Smooth muscle cell (in vitro differentiated cells): ENCODE results near the gene FGFR3. TPM values are rescaled to one million over a fixed set of nuclear protein-coding genes. Genes with fewer than 3 reads are reported as not detected.

Experiments used
- DNase-seq: peaks from one replicate; lab custom pipeline; 2025; ENCODE audit not compliant: unreplicated experiment; lab: John Stamatoyannopoulos, UW
- H2AFZ ChIP-seq: fragments of 200-600 bp; sonication (generic); 2 replicates; pipeline ENCODE4 v1.6.0; 2016; ENCODE audit warnings: antibody characterized with exemption, low read depth, mild to moderate bottlenecking
- H3F3A ChIP-seq: fragments of 200-600 bp; sonication (generic); 2 replicates; pipeline ENCODE4 v1.6.0; 2017; ENCODE audit warnings: antibody characterized with exemption, low read depth
- H3K27ac ChIP-seq: fragments of 200-600 bp; sonication (generic); 2 replicates; pipeline ENCODE4 v1.5.1; 2016; ENCODE audit warnings: low read depth, mild to moderate bottlenecking
- H3K27me3 ChIP-seq: fragments of 200-600 bp; sonication (generic); 2 replicates; pipeline ENCODE4 v1.6.1; 2016; ENCODE audit warnings: low read depth, mild to moderate bottlenecking
- H3K36me3 ChIP-seq: fragments of 200-600 bp; sonication (generic); 2 replicates; pipeline ENCODE4 v1.5.1; 2016; ENCODE audit warnings: low read depth
- H3K4me1 ChIP-seq: fragments of 200-600 bp; sonication (generic); 2 replicates; pipeline ENCODE4 v1.5.1; 2016; ENCODE audit warnings: low read depth
- H3K4me2 ChIP-seq: fragments of 200-600 bp; sonication (generic); 2 replicates; pipeline ENCODE4 v1.6.0; 2016; ENCODE audit warnings: mild to moderate bottlenecking
- H3K4me3 ChIP-seq: fragments of 200-600 bp; sonication (generic); 2 replicates; pipeline ENCODE4 v1.5.1; 2016; ENCODE audit warnings: mild to moderate bottlenecking
- H3K79me2 ChIP-seq: fragments of 200-600 bp; sonication (generic); 2 replicates; pipeline ENCODE4 v1.6.0; 2016; ENCODE audit warnings: low read depth, mild to moderate bottlenecking
- H3K9ac ChIP-seq: fragments of 200-600 bp; sonication (generic); 2 replicates; pipeline ENCODE4 v1.6.0; 2016; ENCODE audit warnings: low read depth
- H3K9me3 ChIP-seq: fragments of 200-600 bp; sonication (generic); replicated peaks from 2 replicates; pipeline ENCODE4 v1.5.1; 2016; ENCODE audit warnings: low read depth
- H4K20me1 ChIP-seq: fragments of 200-600 bp; sonication (generic); 2 replicates; pipeline ENCODE4 v1.6.0; 2016; ENCODE audit warnings: low read depth
- CTCF ChIP-seq: fragments of 200-600 bp; sonication (generic); IDR thresholded peaks from 2 replicates; pipeline ENCODE4 v1.5.1; 2017; ENCODE audit warnings: borderline replicate concordance, mild to moderate bottlenecking, antibody characterized with exemption; ENCODE audit not compliant: insufficient read depth, poor library complexity, severe bottlenecking
- WGBS: methylation state at CpG from one replicate; pipeline ENCODE4 v1.1.7; 2016; ENCODE audit warnings: low lambda C conversion rate; 5-methylcytosine and 5-hydroxymethylcytosine counted together
- polyA plus RNA-seq: library from polyadenylated mRNA; unstranded; fragments of >200 nt; fragmentation: Nextera tagmentation; extraction: Ambion mirVana; gene quantifications from 2 replicates; pipeline ENCODE4 v1.2.1, GENCODE V29; 2016
- total RNA-seq: library from RNA; depleted of rRNA; stranded (reverse); fragments of >200 nt; gene quantifications from 2 replicates; pipeline ENCODE4 v1.2.3, GENCODE V29; 2014

FGFR3 gene
- total and polyA plus RNA-seq, 2 experiments from 2014 or later, result 6.6 to 13.6 TPM

- WGBS, result 93% methylated on average over 14 of the region's 14 CpGs
Observed at GRCh38 chr4:1796486-1797204, 3.6 kb downstream of the FGFR3 start.

GRCh38 chr4:1797298-1797860 is 4.3 kb downstream of the FGFR3 start:
- no peaks in the 10 kb centered on the region for H3K79me2 ChIP-seq
- H3K9ac ChIP-seq, result no peak overlapping the region
- no peak overlapping the region for H2AFZ ChIP-seq
- peaks cover 27% of the 10 kb centered on the region for H4K20me1 ChIP-seq
- DNase-seq, result no peak
- H3K4me2 ChIP-seq, result no peak overlapping the region
- no peaks in the 10 kb centered on the region for H3K9me3 ChIP-seq
- 97% methylated on average over 16 of the region's 16 CpGs for WGBS
- no peaks in the 10 kb centered on the region for H3K36me3 ChIP-seq
- no peaks in the 10 kb centered on the region for H3F3A ChIP-seq
- no peak overlapping the region for H3K4me3 ChIP-seq
- H3K27me3 ChIP-seq, result peaks cover 7% of the 10 kb centered on the region
- no peak overlapping the region for H3K27ac ChIP-seq
- no peak for TF ChIP-seq CTCF
- H3K4me1 ChIP-seq, result peaks cover 13% of the 10 kb centered on the region

More at GRCh38 chr4:1796486-1797204, 3.6 kb downstream of the FGFR3 start:
- no peak for DNase-seq
- Histone ChIP-seq H3K4me3 (peak overlapping the region; percentile 61), H3K9ac (no peak overlapping the region), H3K27ac (no peak overlapping the region), H3K27me3 (peaks cover 7% of the 10 kb centered on the region), H3K9me3 (no peaks in the 10 kb centered on the region), H3K79me2 (no peaks in the 10 kb centered on the region), H3K4me1 (peaks cover 13% of the 10 kb centered on the region), H4K20me1 (peaks cover 27% of the 10 kb centered on the region), H2AFZ (no peak overlapping the region), H3K36me3 (no peaks in the 10 kb centered on the region), H3F3A (no peaks in the 10 kb centered on the region), H3K4me2 (no peak overlapping the region)
- no peak for TF ChIP-seq CTCF

DNA sequence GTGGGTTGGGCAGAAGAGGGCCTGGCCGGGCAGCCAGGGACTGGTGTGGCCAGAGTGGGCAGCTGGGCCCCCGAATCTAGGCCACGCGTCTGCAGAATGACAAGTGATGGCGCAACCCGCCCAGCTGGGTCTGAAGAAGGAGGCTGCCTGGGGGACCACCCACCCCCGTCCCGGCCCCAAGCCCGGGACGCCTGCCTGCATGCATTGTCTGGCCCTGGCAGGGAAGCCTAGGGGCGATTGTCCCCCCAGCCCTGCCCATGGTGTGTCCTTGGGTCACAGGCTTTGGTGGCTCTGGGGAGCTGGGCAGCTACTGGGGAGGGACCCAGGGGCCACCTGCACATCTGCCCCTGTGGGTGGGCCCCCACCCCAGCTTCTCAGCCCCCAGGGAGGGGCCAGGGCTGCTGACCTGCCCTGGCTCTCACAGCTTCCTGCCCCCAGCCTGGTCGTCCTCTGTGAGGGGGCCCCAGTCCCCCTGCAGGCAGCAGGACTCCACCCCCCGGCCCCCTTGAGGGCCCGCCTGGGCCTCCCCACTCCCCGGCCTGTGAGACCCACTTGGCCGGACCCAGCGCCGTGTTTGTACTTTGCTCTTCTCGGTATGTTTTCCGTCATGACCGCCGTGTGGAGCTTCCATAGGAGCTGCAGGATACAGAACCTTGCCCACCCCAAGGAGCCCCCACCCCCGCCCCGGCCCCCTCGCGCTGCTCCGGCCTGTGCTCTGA is 4.9 kb downstream of the FGFR3 start:
- H3K36me3 ChIP-seq, result no peaks in the 10 kb centered on the region
- no peak overlapping the region for H3K9ac ChIP-seq
- peaks cover 13% of the 10 kb centered on the region for H3K4me1 ChIP-seq
- H3K27ac ChIP-seq, result no peak overlapping the region
- H3K9me3 ChIP-seq, result no peaks in the 10 kb centered on the region
- H2AFZ ChIP-seq, result no peak overlapping the region
- peaks cover 27% of the 10 kb centered on the region for H4K20me1 ChIP-seq
- H3K27me3 ChIP-seq, result peaks cover 7% of the 10 kb centered on the region
- H3K4me3 ChIP-seq, result no peak overlapping the region
- no peak for DNase-seq
- no peaks in the 10 kb centered on the region for H3K79me2 ChIP-seq
- WGBS, result 94% methylated on average over 11 of the region's 27 CpGs
- no peak for TF ChIP-seq CTCF
- H3K4me2 ChIP-seq, result no peak overlapping the region
- no peaks in the 10 kb centered on the region for H3F3A ChIP-seq
